Mesothelial cell of epicardium (in vitro differentiated cells): ENCODE data around the gene MRPL39. TPM values are rescaled to one million over a fixed set of nuclear protein-coding genes. Genes with fewer than 3 reads are reported as not detected.

ENCODE experiments used
- DNase-seq, 2 experiments: peaks; one replicate each; pipeline ENCODE4 v3.0.0; 2021; ENCODE audit warnings: low spot score in 2 of 2; ENCODE audit not compliant: unreplicated experiment in 2 of 2
- H3K27ac Mint-ChIP-seq: 2 replicates; pipeline ENCODE4 v1.8.0; 2021; ENCODE audit warnings: mixed read lengths
- H3K27me3 Mint-ChIP-seq: 2 replicates; pipeline ENCODE4 v1.8.0; 2021; ENCODE audit warnings: low read depth, mixed read lengths
- H3K36me3 Mint-ChIP-seq: 2 replicates; pipeline ENCODE4 v1.8.0; 2021; ENCODE audit warnings: mixed read lengths
- H3K4me1 Mint-ChIP-seq: 2 replicates; pipeline ENCODE4 v1.8.0; 2021; ENCODE audit warnings: mixed read lengths
- H3K4me3 Mint-ChIP-seq: 2 replicates; pipeline ENCODE4 v1.8.0; 2021; ENCODE audit warnings: mild to moderate bottlenecking, moderate library complexity, mixed read lengths
- H3K9me3 Mint-ChIP-seq: 2 replicates; pipeline ENCODE4 v1.8.0; 2021; ENCODE audit warnings: mixed read lengths
- total RNA-seq: library from RNA; stranded (reverse); gene quantifications from 3 replicates; pipeline ENCODE4 v1.2.1, GENCODE V29; 2021
- TF ChIP-seq, protein P1 (sequence below): fragments of 200-600 bp; sonication (generic); IDR thresholded peaks from one replicate; pipeline ENCODE4 v1.5.0; 2021; ENCODE audit warnings: antibody characterized with exemption; ENCODE audit not compliant: unreplicated experiment

Gene MRPL39
- total RNA-seq, 1 donor from 2014 or later = 26.4 TPM

DNA sequence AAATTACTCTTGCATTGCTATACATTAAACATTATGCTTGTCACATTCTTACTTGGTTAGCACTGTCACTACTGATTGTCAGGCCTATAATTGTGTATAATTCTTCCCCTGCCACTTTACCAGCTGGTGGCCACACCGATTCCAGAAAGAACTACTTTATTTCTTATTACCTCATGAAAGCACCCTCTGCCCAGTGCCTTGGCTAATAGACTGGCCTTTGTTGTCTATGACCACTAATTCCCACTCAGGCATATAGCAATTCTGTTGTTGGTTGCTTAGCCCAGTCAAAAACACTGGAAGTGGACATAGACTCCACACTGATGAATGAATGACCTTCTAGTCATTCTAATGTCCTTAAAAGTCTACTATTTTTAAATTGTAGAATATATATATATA is 35.6 kb downstream of the MRPL39 start:
- H3K27me3 Mint-ChIP-seq = no peaks in the 10 kb centered on the region
- no peak for DNase-seq
- no peaks in the 10 kb centered on the region for H3K9me3 Mint-ChIP-seq
- H3K27ac Mint-ChIP-seq = no peak overlapping the region
- H3K36me3 Mint-ChIP-seq = peaks cover 14% of the 10 kb centered on the region
- no peak overlapping the region for H3K4me3 Mint-ChIP-seq
- H3K4me1 Mint-ChIP-seq = peaks cover 17% of the 10 kb centered on the region
- TF ChIP-seq, protein P1, sequence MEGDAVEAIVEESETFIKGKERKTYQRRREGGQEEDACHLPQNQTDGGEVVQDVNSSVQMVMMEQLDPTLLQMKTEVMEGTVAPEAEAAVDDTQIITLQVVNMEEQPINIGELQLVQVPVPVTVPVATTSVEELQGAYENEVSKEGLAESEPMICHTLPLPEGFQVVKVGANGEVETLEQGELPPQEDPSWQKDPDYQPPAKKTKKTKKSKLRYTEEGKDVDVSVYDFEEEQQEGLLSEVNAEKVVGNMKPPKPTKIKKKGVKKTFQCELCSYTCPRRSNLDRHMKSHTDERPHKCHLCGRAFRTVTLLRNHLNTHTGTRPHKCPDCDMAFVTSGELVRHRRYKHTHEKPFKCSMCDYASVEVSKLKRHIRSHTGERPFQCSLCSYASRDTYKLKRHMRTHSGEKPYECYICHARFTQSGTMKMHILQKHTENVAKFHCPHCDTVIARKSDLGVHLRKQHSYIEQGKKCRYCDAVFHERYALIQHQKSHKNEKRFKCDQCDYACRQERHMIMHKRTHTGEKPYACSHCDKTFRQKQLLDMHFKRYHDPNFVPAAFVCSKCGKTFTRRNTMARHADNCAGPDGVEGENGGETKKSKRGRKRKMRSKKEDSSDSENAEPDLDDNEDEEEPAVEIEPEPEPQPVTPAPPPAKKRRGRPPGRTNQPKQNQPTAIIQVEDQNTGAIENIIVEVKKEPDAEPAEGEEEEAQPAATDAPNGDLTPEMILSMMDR = no peak

DNA sequence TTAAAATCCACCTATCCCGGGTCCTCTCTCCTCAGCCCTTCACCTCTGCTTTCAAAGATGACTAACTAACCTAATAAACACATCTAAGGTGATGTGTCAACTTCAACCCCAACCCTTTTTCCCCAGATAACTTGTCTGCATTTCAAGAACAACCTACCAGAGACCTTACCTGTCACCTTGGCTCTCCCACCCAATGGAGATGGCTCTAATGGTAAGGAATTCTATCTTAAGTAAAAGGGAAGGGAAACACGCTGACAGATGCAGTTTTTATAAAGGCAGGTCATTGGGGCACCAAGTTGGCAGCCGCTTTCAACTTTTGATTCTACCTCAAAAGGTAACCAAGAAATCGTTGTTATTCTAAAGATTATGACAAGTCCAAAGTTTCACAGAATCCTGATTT is 37.6 kb downstream of the MRPL39 start:
- DNase-seq = no peak
- TF ChIP-seq, protein P1 = no peak
- H3K4me1 Mint-ChIP-seq = peaks cover 17% of the 10 kb centered on the region
- no peak overlapping the region for H3K4me3 Mint-ChIP-seq
- H3K9me3 Mint-ChIP-seq = no peaks in the 10 kb centered on the region
- no peaks in the 10 kb centered on the region for H3K27me3 Mint-ChIP-seq
- H3K36me3 Mint-ChIP-seq = peaks cover 8% of the 10 kb centered on the region
- H3K27ac Mint-ChIP-seq = no peak overlapping the region

DNA sequence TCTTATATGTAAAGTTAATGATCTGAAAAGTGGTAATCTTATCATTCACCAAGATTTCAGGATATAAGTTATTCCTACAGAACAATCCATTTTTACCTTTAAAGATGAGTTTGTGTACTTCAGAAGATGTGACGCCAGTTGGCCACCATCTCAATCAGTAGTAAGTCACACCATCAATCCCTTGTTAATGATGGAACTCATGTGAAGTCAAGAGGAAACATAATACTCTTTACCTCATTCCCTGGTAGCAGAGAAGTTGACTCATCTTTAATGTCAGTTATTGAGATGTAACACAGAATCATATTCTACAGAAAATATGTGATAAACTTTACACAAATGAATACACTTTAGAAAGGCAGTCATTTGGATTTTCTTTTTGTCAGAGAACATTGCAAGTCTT is 38.2 kb downstream of the MRPL39 start:
- Mint-ChIP-seq H3K27me3 (no peaks in the 10 kb centered on the region), H3K36me3 (peaks cover 8% of the 10 kb centered on the region), H3K4me1 (peaks cover 16% of the 10 kb centered on the region), H3K9me3 (no peaks in the 10 kb centered on the region), H3K27ac (no peak overlapping the region), H3K4me3 (no peak overlapping the region)
- TF ChIP-seq, protein P1 = no peak
- DNase-seq = no peak

DNA sequence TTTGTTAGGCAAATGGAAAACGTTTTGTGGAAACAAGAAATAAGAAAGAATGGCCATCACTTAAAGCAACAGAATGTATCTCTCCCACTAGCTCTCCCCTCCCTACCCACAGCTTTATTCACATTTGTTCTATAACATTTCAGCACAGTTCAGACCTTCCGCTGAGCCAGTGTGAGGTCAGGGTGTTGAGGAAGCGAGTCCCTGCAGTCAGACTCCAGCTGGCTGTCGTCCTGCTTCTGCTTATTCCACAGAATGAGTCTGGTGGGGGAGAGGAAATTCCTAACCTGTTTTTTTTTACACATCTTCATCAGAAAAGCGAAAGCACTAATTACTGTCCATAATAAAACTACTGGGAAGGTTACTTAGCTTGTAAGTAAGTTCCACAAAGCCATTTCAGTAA is 39.0 kb downstream of the MRPL39 start:
- Mint-ChIP-seq H3K36me3 (peaks cover 8% of the 10 kb centered on the region), H3K4me3 (no peak overlapping the region), H3K27ac (no peak overlapping the region), H3K27me3 (no peaks in the 10 kb centered on the region), H3K9me3 (no peaks in the 10 kb centered on the region), H3K4me1 (peaks cover 9% of the 10 kb centered on the region)
- no peak for DNase-seq
- TF ChIP-seq, protein P1 = no peak

DNA sequence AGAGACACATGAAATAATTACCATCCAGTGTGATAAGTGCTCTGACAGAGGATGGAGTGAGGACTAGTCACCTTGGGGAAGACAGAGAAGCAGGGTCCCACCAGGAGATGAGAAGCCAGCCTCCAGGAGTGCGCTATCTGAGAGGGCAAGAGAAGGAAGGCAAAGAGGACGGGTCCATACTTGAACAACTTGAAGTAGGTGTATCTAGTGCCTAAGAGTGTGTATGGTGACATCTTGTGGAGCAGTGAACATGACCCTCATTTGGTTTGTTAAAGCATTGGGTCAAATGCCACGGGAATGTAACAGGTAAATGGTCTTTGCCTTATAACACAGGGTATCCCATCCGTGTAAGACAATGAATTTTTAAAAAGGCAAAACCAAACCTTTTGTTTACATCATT is 39.8 kb downstream of the MRPL39 start:
- TF ChIP-seq, protein P1 = no peak
- Mint-ChIP-seq H3K4me3 (no peak overlapping the region), H3K27ac (no peak overlapping the region), H3K36me3 (peaks cover 8% of the 10 kb centered on the region), H3K9me3 (no peaks in the 10 kb centered on the region), H3K27me3 (no peaks in the 10 kb centered on the region), H3K4me1 (peaks cover 6% of the 10 kb centered on the region)
- DNase-seq = no peak

DNA sequence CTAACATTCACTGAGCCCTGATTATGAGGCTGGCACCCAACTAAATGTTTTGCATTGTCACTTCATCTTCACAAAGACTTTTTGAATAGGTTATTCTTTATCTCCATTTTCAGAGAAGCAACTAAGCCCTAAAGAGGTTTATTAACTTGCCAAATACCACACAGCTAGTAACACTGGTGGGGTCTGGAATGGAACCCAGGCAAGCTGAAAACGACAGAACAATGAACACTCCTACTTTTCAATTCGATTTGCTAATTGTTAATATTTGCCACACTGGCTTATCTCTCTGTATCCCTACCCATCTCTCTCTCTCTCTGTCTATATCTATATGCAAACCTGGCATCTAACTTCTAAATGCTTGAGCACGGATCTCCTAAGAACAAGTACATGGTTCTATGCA is 40.6 kb downstream of the MRPL39 start:
- H3K4me3 Mint-ChIP-seq = no peak overlapping the region
- H3K4me1 Mint-ChIP-seq = peaks cover 10% of the 10 kb centered on the region
- no peaks in the 10 kb centered on the region for H3K9me3 Mint-ChIP-seq
- no peak for DNase-seq
- H3K27me3 Mint-ChIP-seq = peaks cover 1% of the 10 kb centered on the region
- TF ChIP-seq, protein P1 = no peak
- peaks cover 8% of the 10 kb centered on the region for H3K36me3 Mint-ChIP-seq
- H3K27ac Mint-ChIP-seq = no peak overlapping the region
